Measurements from ENCODE around the gene RALGPS1.

Gene RALGPS1

DNA sequence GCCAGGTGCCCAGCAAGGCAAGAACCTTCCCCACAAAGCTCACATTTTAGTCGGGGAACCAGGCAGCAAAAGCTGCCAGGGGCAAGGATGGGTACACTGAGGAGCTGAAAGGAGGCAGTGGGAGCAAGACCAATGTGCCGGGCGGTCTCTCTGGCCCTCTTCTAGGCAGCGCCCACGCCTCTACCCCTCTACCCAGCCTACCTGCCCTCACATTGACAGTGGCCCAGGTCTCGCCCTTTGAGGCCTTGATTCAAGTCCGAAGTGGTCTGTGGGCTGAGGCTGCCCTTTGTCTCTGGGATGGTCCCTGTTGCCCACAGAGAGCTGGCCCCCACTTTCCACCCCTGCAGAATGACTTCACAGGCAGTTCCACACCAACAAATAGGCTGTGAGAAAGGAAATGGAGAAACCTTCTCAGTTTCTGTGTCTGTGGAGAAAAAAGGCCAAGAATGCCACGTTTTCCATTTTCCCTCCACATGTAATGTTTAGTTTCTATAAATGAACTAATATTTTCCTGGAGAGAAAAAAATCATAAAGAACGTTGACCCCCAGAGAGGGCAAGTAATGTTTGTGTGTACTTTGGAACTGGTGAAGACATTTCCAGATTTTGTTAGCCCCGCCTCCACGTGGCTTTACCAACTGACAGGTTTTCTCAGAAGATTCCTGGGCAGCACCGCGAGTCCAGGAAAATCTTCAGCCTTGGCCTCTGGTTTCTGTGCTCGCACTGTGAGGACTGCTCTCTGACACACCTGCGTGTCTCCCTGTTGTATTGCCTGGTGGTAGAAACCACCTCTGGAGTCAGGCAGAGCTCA is 265.3 kb downstream of the RALGPS1 start:
- no peak overlapping the region for H3K27ac ChIP-seq (ENCODE audit: low read depth, low read length)
- no peaks in the 10 kb centered on the region for H3K27me3 ChIP-seq (ENCODE audit: control insufficient read depth, low read length)
- H3K36me3 ChIP-seq (ENCODE audit: control insufficient read depth, low read length): no peaks in the 10 kb centered on the region
- H3K4me2 ChIP-seq (ENCODE audit: low read length): no peak overlapping the region
- H3K9me3 ChIP-seq (ENCODE audit: control insufficient read depth, insufficient read depth, low read length): no peaks in the 10 kb centered on the region
- H3K4me1 ChIP-seq (ENCODE audit: control insufficient read depth, low read length): no peaks in the 10 kb centered on the region
- H3K79me2 ChIP-seq (ENCODE audit: control insufficient read depth, low read length): no peaks in the 10 kb centered on the region
- no peaks in the 10 kb centered on the region for H4K20me1 ChIP-seq (ENCODE audit: control insufficient read depth, insufficient read depth, low read depth, low read length)
- no peaks in the 10 kb centered on the region for H3F3A ChIP-seq (ENCODE audit: control insufficient read depth, insufficient read depth)
- no peak for TF ChIP-seq EZH2phosphoT487 (IDR thresholded peaks at IDR 0.05; ENCODE audit: borderline replicate concordance, low read length)
- TF ChIP-seq, protein P1, sequence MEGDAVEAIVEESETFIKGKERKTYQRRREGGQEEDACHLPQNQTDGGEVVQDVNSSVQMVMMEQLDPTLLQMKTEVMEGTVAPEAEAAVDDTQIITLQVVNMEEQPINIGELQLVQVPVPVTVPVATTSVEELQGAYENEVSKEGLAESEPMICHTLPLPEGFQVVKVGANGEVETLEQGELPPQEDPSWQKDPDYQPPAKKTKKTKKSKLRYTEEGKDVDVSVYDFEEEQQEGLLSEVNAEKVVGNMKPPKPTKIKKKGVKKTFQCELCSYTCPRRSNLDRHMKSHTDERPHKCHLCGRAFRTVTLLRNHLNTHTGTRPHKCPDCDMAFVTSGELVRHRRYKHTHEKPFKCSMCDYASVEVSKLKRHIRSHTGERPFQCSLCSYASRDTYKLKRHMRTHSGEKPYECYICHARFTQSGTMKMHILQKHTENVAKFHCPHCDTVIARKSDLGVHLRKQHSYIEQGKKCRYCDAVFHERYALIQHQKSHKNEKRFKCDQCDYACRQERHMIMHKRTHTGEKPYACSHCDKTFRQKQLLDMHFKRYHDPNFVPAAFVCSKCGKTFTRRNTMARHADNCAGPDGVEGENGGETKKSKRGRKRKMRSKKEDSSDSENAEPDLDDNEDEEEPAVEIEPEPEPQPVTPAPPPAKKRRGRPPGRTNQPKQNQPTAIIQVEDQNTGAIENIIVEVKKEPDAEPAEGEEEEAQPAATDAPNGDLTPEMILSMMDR (IDR thresholded peaks at IDR 0.05; ENCODE audit: low read depth, low read length, poor library complexity, severe bottlenecking): no peak
- no peak overlapping the region for H3K4me3 ChIP-seq (ENCODE audit: low read length)
- no peaks in the 10 kb centered on the region for H3K9me2 ChIP-seq (replicated peaks; ENCODE audit: control insufficient read depth, low read length)

DNA sequence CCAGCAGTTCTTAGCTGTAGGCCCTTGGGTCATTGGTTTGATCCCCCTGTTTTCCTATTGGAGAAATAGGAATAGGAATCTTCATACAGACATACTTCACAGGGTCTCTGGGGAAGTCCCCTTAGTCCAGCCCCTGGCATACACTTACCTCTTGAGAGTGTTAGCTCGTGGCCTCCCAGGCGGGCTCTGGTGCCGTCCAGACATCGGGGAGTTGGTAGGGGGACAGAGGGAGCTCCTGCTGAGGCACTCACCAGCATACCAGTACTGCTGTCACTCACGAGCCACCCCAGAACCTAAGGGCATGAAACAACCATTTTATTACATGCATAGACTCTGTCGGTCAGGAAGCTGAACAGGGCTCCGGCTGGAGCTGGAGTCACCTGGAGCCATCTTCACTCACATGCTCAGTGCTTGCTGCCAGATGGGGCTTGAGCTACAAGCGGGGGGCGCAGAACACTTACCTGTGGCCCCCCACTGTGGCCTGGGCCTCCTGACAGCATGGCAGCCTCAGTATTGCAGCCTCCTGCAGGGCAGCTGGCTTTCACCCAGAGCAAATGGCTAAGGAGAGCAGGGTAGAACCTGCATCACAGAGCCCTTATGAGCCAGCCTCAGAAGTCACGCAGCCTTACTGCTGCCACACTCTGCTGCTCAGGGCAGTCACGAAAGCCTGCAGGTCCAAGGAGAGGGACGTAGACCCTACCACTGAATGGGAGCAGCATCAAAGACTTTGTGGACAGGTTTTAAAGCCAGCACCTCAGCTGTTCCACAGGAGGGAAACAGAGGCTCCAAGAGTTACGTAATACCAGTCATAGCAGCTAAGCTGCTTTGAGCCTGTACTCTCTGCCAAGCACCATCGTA is 266.1 kb downstream of the RALGPS1 start:
- Histone ChIP-seq H3K27me3 (ENCODE audit: control insufficient read depth, low read length) (no peaks in the 10 kb centered on the region), H3K4me3 (ENCODE audit: low read length) (no peak overlapping the region), H3K79me2 (ENCODE audit: control insufficient read depth, low read length) (no peaks in the 10 kb centered on the region), H3K36me3 (ENCODE audit: control insufficient read depth, low read length) (no peaks in the 10 kb centered on the region), H3K9me2 (replicated peaks; ENCODE audit: control insufficient read depth, low read length) (no peaks in the 10 kb centered on the region), H3K9me3 (ENCODE audit: control insufficient read depth, insufficient read depth, low read length) (no peaks in the 10 kb centered on the region), H3K4me1 (ENCODE audit: control insufficient read depth, low read length) (no peaks in the 10 kb centered on the region), H3K4me2 (ENCODE audit: low read length) (no peak overlapping the region), H3K27ac (ENCODE audit: low read depth, low read length) (no peak overlapping the region), H4K20me1 (ENCODE audit: control insufficient read depth, insufficient read depth, low read depth, low read length) (no peaks in the 10 kb centered on the region), H3F3A (ENCODE audit: control insufficient read depth, insufficient read depth) (no peaks in the 10 kb centered on the region)
- TF ChIP-seq, protein P1 (IDR thresholded peaks at IDR 0.05; ENCODE audit: low read depth, low read length, poor library complexity, severe bottlenecking): no peak
- no peak for TF ChIP-seq EZH2phosphoT487 (IDR thresholded peaks at IDR 0.05; ENCODE audit: borderline replicate concordance, low read length)

DNA sequence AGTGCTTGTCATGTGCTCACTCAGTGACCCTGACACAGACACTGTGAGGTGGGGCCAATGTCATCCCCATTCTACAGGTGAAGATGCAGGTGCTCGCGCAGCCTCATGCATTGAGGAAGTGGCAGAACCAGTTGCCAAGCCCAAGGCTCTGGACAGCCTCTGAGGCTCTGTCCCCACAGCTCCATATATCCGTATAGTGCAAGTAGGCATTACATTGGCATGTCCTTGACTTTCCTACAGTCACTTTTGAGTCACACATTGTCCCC is 266.7 kb downstream of the RALGPS1 start:
- no peak overlapping the region for H3K27ac ChIP-seq (ENCODE audit: low read depth, low read length)
- H3K36me3 ChIP-seq (ENCODE audit: control insufficient read depth, low read length): no peaks in the 10 kb centered on the region
- H3F3A ChIP-seq (ENCODE audit: control insufficient read depth, insufficient read depth): no peaks in the 10 kb centered on the region
- no peak for TF ChIP-seq EZH2phosphoT487 (IDR thresholded peaks at IDR 0.05; ENCODE audit: borderline replicate concordance, low read length)
- TF ChIP-seq, protein P1 (IDR thresholded peaks at IDR 0.05; ENCODE audit: low read depth, low read length, poor library complexity, severe bottlenecking): no peak
- H4K20me1 ChIP-seq (ENCODE audit: control insufficient read depth, insufficient read depth, low read depth, low read length): no peaks in the 10 kb centered on the region
- no peaks in the 10 kb centered on the region for H3K4me1 ChIP-seq (ENCODE audit: control insufficient read depth, low read length)
- H3K4me2 ChIP-seq (ENCODE audit: low read length): no peak overlapping the region
- H3K4me3 ChIP-seq (ENCODE audit: low read length): no peak overlapping the region
- H3K9me2 ChIP-seq (replicated peaks; ENCODE audit: control insufficient read depth, low read length): no peaks in the 10 kb centered on the region
- H3K27me3 ChIP-seq (ENCODE audit: control insufficient read depth, low read length): no peaks in the 10 kb centered on the region
- H3K79me2 ChIP-seq (ENCODE audit: control insufficient read depth, low read length): no peaks in the 10 kb centered on the region
- no peaks in the 10 kb centered on the region for H3K9me3 ChIP-seq (ENCODE audit: control insufficient read depth, insufficient read depth, low read length)

All from DOHH2 (cell line).